Measurements from ENCODE around the gene USP53. TPM values are rescaled to one million over a fixed set of nuclear protein-coding genes. Genes with fewer than 3 reads are reported as not detected.

USP53 gene
- total RNA-seq, 1 experiment from 2014 or later: 20.1 TPM

- H3K9me3 Mint-ChIP-seq: no peaks in the 10 kb centered on the region
- no peak for DNase-seq (ENCODE audit: low spot score)
- no peak overlapping the region for H3K4me3 Mint-ChIP-seq
- no peak for ATAC-seq
- no peaks in the 10 kb centered on the region for H3K27me3 Mint-ChIP-seq (ENCODE audit: low read depth)
- POLR2A ChIA-PET: no interaction called here
- TF ChIP-seq ERG (CRISPR knock-in tag; IDR thresholded peaks at IDR 0.05) (no peak), MLX (CRISPR knock-in tag; IDR thresholded peaks at IDR 0.05) (no peak), GABPB1 (CRISPR knock-in tag; IDR thresholded peaks at IDR 0.05) (no peak), CDX4 (CRISPR knock-in tag; IDR thresholded peaks at IDR 0.05; ENCODE audit: borderline replicate concordance) (no peak), NR1H2 (CRISPR knock-in tag; IDR thresholded peaks at IDR 0.05) (no peak), ELF4 (CRISPR knock-in tag; IDR thresholded peaks at IDR 0.05; ENCODE audit: low read depth) (no peak), RELA (CRISPR knock-in tag; IDR thresholded peaks at IDR 0.05; ENCODE audit: borderline replicate concordance) (no peak), ESRRA (CRISPR knock-in tag; IDR thresholded peaks at IDR 0.05; ENCODE audit: borderline replicate concordance) (no peak), USF2 (CRISPR knock-in tag; IDR thresholded peaks at IDR 0.05) (no peak), PREB (CRISPR knock-in tag; IDR thresholded peaks at IDR 0.05; ENCODE audit: borderline replicate concordance) (no peak), ZBTB21 (CRISPR knock-in tag; IDR thresholded peaks at IDR 0.05; ENCODE audit: borderline replicate concordance) (no peak), FOXP1 (CRISPR knock-in tag; IDR thresholded peaks at IDR 0.05; ENCODE audit: borderline replicate concordance) (no peak), EMX1 (CRISPR knock-in tag; IDR thresholded peaks at IDR 0.05) (no peak), ATF2 (CRISPR knock-in tag; IDR thresholded peaks at IDR 0.05; ENCODE audit: borderline replicate concordance, low read depth) (no peak), ZNF263 (CRISPR knock-in tag; IDR thresholded peaks at IDR 0.05; ENCODE audit: low read depth) (no peak), ZNF396 (CRISPR knock-in tag; IDR thresholded peaks at IDR 0.05; ENCODE audit: borderline replicate concordance) (no peak), USF1 (CRISPR knock-in tag; IDR thresholded peaks at IDR 0.05) (no peak)
- H3K4me1 Mint-ChIP-seq: peaks cover 18% of the 10 kb centered on the region
- 0 out of 2 replicates have a peak, but pooled peaks cover 6% of the 10 kb centered on the region for H3K36me3 Mint-ChIP-seq
- H3K27ac Mint-ChIP-seq: no peak overlapping the region
- CTCF ChIA-PET: no interaction called here
Measured at GRCh38 chr4:119281393-119281792, 68.9 kb downstream of the USP53 start.
